K562 (cell line): ENCODE results near the gene SPDL1. TPM values are rescaled to one million over a fixed set of nuclear protein-coding genes. Genes with fewer than 3 reads are reported as not detected.

Experiments
- ATAC-seq: fragments of 200-7000 bp; cut with Tn5 transposase; 3 replicates; pipeline ENCODE4 v1.9.1; 2020; ENCODE audit warnings: moderate library complexity
- BruUV-seq: library from RNA; stranded (reverse); fragments of 400-500 nt; replicated peaks from 2 replicates; lab custom pipeline; 2021; lab: Mats Ljungman, UMichigan
- CTCF ChIA-PET: fragments of 300-600 bp; formaldehyde crosslinking; extraction: SDS; loops from one replicate; lab custom pipeline; 2021; ENCODE audit warnings: low intra/inter-chr PET ratio; lab: Yijun Ruan, JAX
- POLR2A ChIA-PET: fragments of 300-600, 350-650 bp; sonication (Branson Sonifier 250); formaldehyde crosslinking; extraction: SDS; loops from one replicate; lab custom pipeline; 2021; ENCODE audit warnings: antibody characterized with exemption, inconsistent platforms; lab: Yijun Ruan, JAX
- DNase-seq, 4 experiments: peaks; one replicate each; pipeline versions ENCODE4 v3.0.0 to v3.0.0-alpha.2; 2011 to 2018; ENCODE audit warnings: low spot score in 3 of 4, mixed read lengths in 3 of 4; ENCODE audit errors: extremely low read depth in 1 of 4
- FAIRE-seq: peaks from 2 replicates; lab custom pipeline; 2011; peaks lifted over from hg19 to GRCh38; lab: Jason Lieb, UNC
- H2AFZ ChIP-seq: 2 replicates; pipeline ENCODE4 v1.6.0; 2011; ENCODE audit warnings: low read depth, low read length, control low read depth, inconsistent platforms
- H3K27ac ChIP-seq: fragments of 200-600 bp; 3 replicates; pipeline ENCODE4 v1.8.0; 2011; ENCODE audit warnings: low read depth, mild to moderate bottlenecking, control low read depth, inconsistent platforms, low read length, moderate library complexity, mixed read lengths; ENCODE audit errors: extremely low read depth
- H3K27me3 ChIP-seq, 2 experiments: fragments of 300-600 bp in 1 of 2; 2 replicates in 1 of 2; 3 replicates in 1 of 2; pipeline versions ENCODE4 v1.6.0 to v1.8.0; 2011; ENCODE audit warnings: inconsistent platforms in 2 of 2, low read length in 2 of 2, mild to moderate bottlenecking in 1 of 2, mixed read lengths in 1 of 2, moderate library complexity in 1 of 2; ENCODE audit not compliant: control insufficient read depth in 2 of 2, insufficient read depth in 2 of 2
- H3K36me3 ChIP-seq: fragments of 300-600 bp; 3 replicates; pipeline ENCODE4 v1.8.0; 2011; ENCODE audit warnings: mild to moderate bottlenecking, low read length, inconsistent platforms; ENCODE audit not compliant: control insufficient read depth, insufficient read depth
- H3K4me1 ChIP-seq, 2 experiments: fragments of 200-600 bp in 1 of 2; replicated peaks in 1 of 2; 2 replicates in 1 of 2; 3 replicates in 1 of 2; pipeline versions ENCODE4 v1.5.1 to v1.8.0; 2011; ENCODE audit warnings: inconsistent platforms in 2 of 2, low read length in 2 of 2, mild to moderate bottlenecking in 1 of 2, mixed read lengths in 1 of 2, moderate library complexity in 1 of 2; ENCODE audit not compliant: control insufficient read depth in 2 of 2, insufficient read depth in 2 of 2
- H3K4me2 ChIP-seq: 2 replicates; pipeline ENCODE4 v1.6.1; 2011; ENCODE audit warnings: low read length, control low read depth, inconsistent platforms, mixed read lengths; ENCODE audit not compliant: insufficient read depth
- H3K4me3 ChIP-seq: fragments of 200-600 bp; sonication (generic), shearing (Covaris generic); 2 replicates; pipeline ENCODE4 v1.5.1; 2016; ENCODE audit warnings: control low read depth, inconsistent platforms
- H3K79me2 ChIP-seq: fragments of 200-600 bp; 3 replicates; pipeline ENCODE4 v1.8.0; 2011; ENCODE audit warnings: low read length, inconsistent platforms; ENCODE audit not compliant: control insufficient read depth, insufficient read depth
- H3K9ac ChIP-seq, 2 experiments: 2 replicates each; pipeline versions ENCODE4 v1.6.0 to v1.6.1; 2011; ENCODE audit warnings: low read depth in 2 of 2, low read length in 2 of 2, control low read depth in 1 of 2, inconsistent platforms in 1 of 2, mild to moderate bottlenecking in 1 of 2, mixed read lengths in 1 of 2; ENCODE audit not compliant: insufficient read depth in 1 of 2
- H3K9me1 ChIP-seq: one replicate; pipeline ENCODE4 v1.6.0; 2011; ENCODE audit warnings: inconsistent platforms, mild to moderate bottlenecking, low read length, moderate library complexity; ENCODE audit not compliant: control insufficient read depth, insufficient read depth
- H3K9me3 ChIP-seq: replicated peaks from 2 replicates; pipeline ENCODE4 v1.5.1; 2011; ENCODE audit warnings: low read depth, low read length, inconsistent platforms; ENCODE audit not compliant: control insufficient read depth, insufficient read depth
- H4K20me1 ChIP-seq: replicated peaks from 2 replicates; pipeline ENCODE4 v1.6.1; 2011; ENCODE audit warnings: low read length, inconsistent platforms, mixed read lengths; ENCODE audit not compliant: control insufficient read depth, insufficient read depth
- CTBP1 ChIP-seq: fragments of 450-650 bp; IDR thresholded peaks from 2 replicates; pipeline ENCODE4 v1.6.1; 2016; ENCODE audit warnings: borderline replicate concordance
- MBD1 ChIP-seq: fragments of 250-450 bp; sonication (Bioruptor Pico); IDR thresholded peaks from 2 replicates; pipeline ENCODE4 v1.8.0; 2022; ENCODE audit warnings: inconsistent platforms
- MEF2D ChIP-seq: conservative IDR thresholded peaks from 2 replicates; pipeline ENCODE4 v1.6.1; 2016; ENCODE audit warnings: low read depth, missing genetic modification characterization, missing compliant biosample characterization
- MLLT1 ChIP-seq, 2 experiments: fragments of 450-650 bp; IDR thresholded peaks; 2 replicates each; pipeline ENCODE4 v1.6.1; 2016
- RUNX1 ChIP-seq: sonication (generic); IDR thresholded peaks from 2 replicates; pipeline ENCODE4 v1.6.1; 2016; ENCODE audit warnings: antibody characterized with exemption, low read depth
- SMAD4 ChIP-seq: fragments of 250-450 bp; sonication (Bioruptor Pico); conservative IDR thresholded peaks from 2 replicates; pipeline ENCODE4 v1.8.0; 2021; ENCODE audit warnings: inconsistent platforms, mild to moderate bottlenecking, moderate library complexity
- SMC3 ChIP-seq: conservative IDR thresholded peaks from 2 replicates; pipeline ENCODE4 v1.6.1; 2011; ENCODE audit warnings: low read depth, low read length, improper control_type of control experiment; ENCODE audit not compliant: insufficient read depth
- SNIP1 ChIP-seq: fragments of 450-650 bp; IDR thresholded peaks from 2 replicates; pipeline ENCODE4 v1.7.1; 2017; ENCODE audit warnings: low read depth, mild to moderate bottlenecking
- ZFP36 ChIP-seq: fragments of 150-350 bp; IDR thresholded peaks from 2 replicates; pipeline ENCODE4 v1.6.1; 2018; ENCODE audit warnings: low read length, low read depth; ENCODE audit not compliant: partially characterized antibody
- WGBS: fragments of 100-300 bp; shearing (Covaris generic); methylation state at CpG from one replicate; pipeline ENCODE4 v1.1.6; 2016; ENCODE audit warnings: low coverage, mixed read lengths; ENCODE audit not compliant: insufficient coverage; ENCODE audit errors: missing lambda C conversion rate; 5-methylcytosine and 5-hydroxymethylcytosine counted together
- in situ Hi-C: fragments of 300-500 bp; cut with MboI; formaldehyde crosslinking; loops from 4 replicates; pipeline ENCODE4 v1.15.0; 2018; ENCODE audit warnings: inconsistent platforms, mixed read lengths
- intact Hi-C: fragments of 100-400 bp; cut with micrococcal nuclease; formaldehyde crosslinking; loops from 2 replicates; pipeline ENCODE4 v1.14.2; 2022
- polyA plus RNA-seq, 8 experiments: library from polyadenylated mRNA; depleted of rRNA in 4 of 8; stranded (reverse) in 5 of 8; unstranded in 3 of 8; fragments of >200 nt; fragmentation: Nextera tagmentation in 2 of 8; fragmentation: Illumina TruSeq in 1 of 8; extraction: Ambion mirVana in 2 of 8; extraction: Trizol in 1 of 8; gene quantifications; 2 replicates each; pipeline versions ENCODE4 v1.2.1 to v1.2.3, GENCODE V29; 2011 to 2014; ENCODE audit warnings: inconsistent platforms in 1 of 8, missing spikeins in 1 of 8
- total RNA-seq, 7 experiments: library from RNA; depleted of rRNA in 6 of 7; stranded (reverse); fragments of >200 nt in 6 of 7; fragmentation: Illumina TruSeq in 2 of 7; extraction: Trizol in 2 of 7; gene quantifications; 2 replicates each; pipeline versions ENCODE4 v1.2.1 to v1.2.3, GENCODE V29; 2011 to 2021; ENCODE audit warnings: low replicate concordance in 1 of 7

SPDL1 gene
- total and polyA plus RNA-seq, 9 of the 15 experiments (the other 6 are each of a cell fraction or from before 2014, with no cell fraction given) = 32.4 to 59.6 (median 49.0) TPM

- no peak for TF ChIP-seq SMAD4 (CRISPR knock-in tag)
- TF ChIP-seq MEF2D (tag) = no peak
- TF ChIP-seq CTBP1 = no peak
- no peak for TF ChIP-seq SNIP1
- 0 out of 2 replicates have a peak, but pooled peaks have one; percentile 17 for TF ChIP-seq SMC3
- no peak for TF ChIP-seq ZFP36
Observed at GRCh38 chr5:169581580-169582227, 1.9 kb upstream of the SPDL1 start (continued).

- in situ Hi-C loops (no loop called here), intact Hi-C loops (loop anchor here (5.0 kb wide), 3 partner anchors 84 to 1006 kb away; partner anchors contain the start of gene PANK3)
- Histone ChIP-seq H3K4me2 (peak overlapping the region; percentile 44; the same call in 1 of the 2 replicates), H3K9me3 (0 out of 2 replicates have a peak, but pooled peaks cover 2% of the 10 kb centered on the region), H3K4me1 (peaks cover 2 to 7% of the 10 kb centered on the region in 2 experiments; a peak in 3 of 5 replicates), H3K4me3 (no peak overlapping the region), H3K27ac (no peak overlapping the region), H4K20me1 (0 out of 2 replicates have a peak, but pooled peaks cover 3% of the 10 kb centered on the region), H2AFZ (peak overlapping the region; percentile 88), H3K27me3 (no peaks in the 10 kb centered on the region), H3K9me1 (no peaks in the 10 kb centered on the region), H3K36me3 (peaks cover 3% of the 10 kb centered on the region; the same call in 1 of the 3 replicates), H3K79me2 (peaks cover 33% of the 10 kb centered on the region), H3K9ac (peak overlapping the region in 1 of 2 experiments; percentile 89; a peak in 1 of 4 replicates)
- peak in 1 of 4 experiments; percentile 8 for DNase-seq
- FAIRE-seq = no peak
- TF ChIP-seq MLLT1 (IDR thresholded peaks at IDR 0.05) (0 out of 4 replicates have a peak, but pooled peaks of 1 of the 2 experiments have one; percentile 93), MBD1 (peak; percentile 50; the same call in 1 of the 2 replicates), RUNX1 (no peak)
- POLR2A ChIA-PET = interaction anchor here (0.7 to 1.0 kb wide), 3 partner anchors 9 to 21 kb away, joined by 3 to 5 read pairs (median 3); no protein-coding TSS in a partner anchor
- CTCF ChIA-PET = interaction anchor here (0.6 kb wide), 1 partner anchor 263 kb away, joined by 3 read pairs; no protein-coding TSS in a partner anchor
- BruUV-seq = TSS peak; percentile 79
- 54% methylated on average over 7 of the region's 7 CpGs for WGBS
- no peak for ATAC-seq
Observed at GRCh38 chr5:169583101-169583423, 511 bp upstream of the SPDL1 start.
